Endothelial cell of umbilical vein (primary cell): ENCODE measurements around the gene EML2. TPM values are rescaled to one million over a fixed set of nuclear protein-coding genes. Genes with fewer than 3 reads are reported as not detected.

Source experiments
- BruUV-seq: library from RNA; stranded (reverse); fragments of 400-500 nt; replicated peaks from 2 replicates; lab custom pipeline; 2021; lab: Mats Ljungman, UMichigan
- CTCF ChIA-PET: fragments of 300-600, 350-600 bp; sonication (Branson Sonifier 250); formaldehyde crosslinking; loops from one replicate; lab custom pipeline; 2021; ENCODE audit warnings: antibody characterized with exemption, inconsistent platforms; lab: Charles Lee
- POLR2A ChIA-PET: fragments of 300-600, 350-600 bp; sonication (Branson Sonifier 250); formaldehyde crosslinking; loops from one replicate; lab custom pipeline; 2021; ENCODE audit warnings: antibody characterized with exemption, inconsistent platforms; lab: Charles Lee
- DNase-seq: peaks from one replicate; pipeline ENCODE4 v3.0.0-alpha.2; 2011; ENCODE audit warnings: low read depth, low spot score
- FAIRE-seq: peaks from 2 replicates; lab custom pipeline; 2011; peaks lifted over from hg19 to GRCh38; lab: Jason Lieb, UNC
- H2AFZ ChIP-seq: 2 replicates; pipeline ENCODE4 v1.6.0; 2012; ENCODE audit warnings: low read depth, low read length, control low read depth, inconsistent platforms
- H3K27ac ChIP-seq: 2 replicates; pipeline ENCODE4 v1.5.1; 2011; ENCODE audit warnings: low read depth, mild to moderate bottlenecking, control low read depth, low read length, moderate library complexity; ENCODE audit not compliant: insufficient read depth
- H3K27me3 ChIP-seq, 2 experiments: 2 replicates each; pipeline versions ENCODE4 v1.6.0 to v1.6.1; 2011; ENCODE audit warnings: low read length in 2 of 2, mixed read lengths in 1 of 2; ENCODE audit not compliant: control insufficient read depth in 2 of 2, insufficient read depth in 2 of 2
- H3K36me3 ChIP-seq, 2 experiments: 2 replicates in 1 of 2; 3 replicates in 1 of 2; pipeline ENCODE4 v1.5.1; 2011; ENCODE audit warnings: low read length in 2 of 2, mild to moderate bottlenecking in 1 of 2, moderate library complexity in 1 of 2; ENCODE audit not compliant: control insufficient read depth in 2 of 2, insufficient read depth in 2 of 2; ENCODE audit errors: extremely low read depth in 1 of 2
- H3K4me1 ChIP-seq: 3 replicates; pipeline ENCODE4 v1.5.1; 2011; ENCODE audit warnings: mild to moderate bottlenecking, low read length; ENCODE audit not compliant: control insufficient read depth, insufficient read depth; ENCODE audit errors: extremely low read depth
- H3K4me2 ChIP-seq: 2 replicates; pipeline ENCODE4 v1.6.1; 2011; ENCODE audit warnings: low read length, control low read depth, mixed read lengths; ENCODE audit not compliant: insufficient read depth
- H3K4me3 ChIP-seq, 3 experiments: fragments of 200-600 bp in 1 of 3; sonication (generic), shearing (Covaris generic) in 1 of 3; replicated peaks in 1 of 3; 2 replicates each; pipeline ENCODE4 v1.5.1; 2011 to 2016; ENCODE audit warnings: control low read depth in 3 of 3, low read length in 3 of 3, mild to moderate bottlenecking in 2 of 3, inconsistent platforms in 1 of 3, low read depth in 1 of 3, moderate library complexity in 1 of 3; ENCODE audit not compliant: insufficient read depth in 1 of 3
- H3K79me2 ChIP-seq: 2 replicates; pipeline ENCODE4 v1.6.0; 2012; ENCODE audit warnings: low read length, inconsistent platforms; ENCODE audit not compliant: control insufficient read depth, insufficient read depth
- H3K9ac ChIP-seq: replicated peaks from 2 replicates; pipeline ENCODE3; 2011; ENCODE audit warnings: low read length, control low read depth; ENCODE audit not compliant: insufficient read depth; ENCODE audit errors: extremely low read depth
- H3K9me1 ChIP-seq: replicated peaks from 3 replicates; pipeline ENCODE4 v1.6.0; 2011; ENCODE audit warnings: mild to moderate bottlenecking, low read length; ENCODE audit not compliant: control insufficient read depth, insufficient read depth; ENCODE audit errors: extremely low read depth
- H3K9me3 ChIP-seq: replicated peaks from 2 replicates; pipeline ENCODE4 v1.5.1; 2012; ENCODE audit warnings: low read length, inconsistent platforms; ENCODE audit not compliant: control insufficient read depth, insufficient read depth
- H4K20me1 ChIP-seq: replicated peaks from 2 replicates; pipeline ENCODE3; 2011; ENCODE audit warnings: mild to moderate bottlenecking, low read length; ENCODE audit not compliant: control insufficient read depth, insufficient read depth; ENCODE audit errors: extremely low read depth
- CTCF ChIP-seq, 2 donors: IDR thresholded peaks; 1 replicate in 1 of 2; 2 replicates in 1 of 2; pipeline ENCODE4 v1.5.1; 2011; ENCODE audit warnings: low read length in 2 of 2, mild to moderate bottlenecking in 2 of 2, moderate library complexity in 2 of 2, control low read depth in 1 of 2, inconsistent platforms in 1 of 2, low read depth in 1 of 2; ENCODE audit not compliant: insufficient read depth in 1 of 2; ENCODE audit errors: extremely low read depth in 1 of 2
- EZH2 ChIP-seq: IDR thresholded peaks from 2 replicates; pipeline ENCODE4 v1.6.1; 2012; ENCODE audit warnings: borderline replicate concordance, low read depth, mild to moderate bottlenecking, moderate library complexity, low read length, inconsistent platforms; ENCODE audit not compliant: severe bottlenecking
- FOS ChIP-seq: IDR thresholded peaks from 2 replicates; pipeline ENCODE4 v1.6.1; 2011; ENCODE audit warnings: mild to moderate bottlenecking, low read length, moderate library complexity, borderline replicate concordance; ENCODE audit not compliant: insufficient read depth
- GATA2 ChIP-seq: IDR thresholded peaks from 2 replicates; pipeline ENCODE4 v1.7.0; 2011; ENCODE audit warnings: low read depth, mild to moderate bottlenecking, moderate library complexity, mixed read lengths, low read length; ENCODE audit not compliant: insufficient read length, insufficient read depth
- JUN ChIP-seq: IDR thresholded peaks from 2 replicates; pipeline ENCODE4 v1.6.1; 2011; ENCODE audit warnings: borderline replicate concordance, low read depth; ENCODE audit not compliant: insufficient read length, insufficient read depth
- MYC ChIP-seq: IDR thresholded peaks from one replicate; pipeline ENCODE4 v1.6.1; 2011; ENCODE audit warnings: mild to moderate bottlenecking, low read depth, low read length
- POLR2A ChIP-seq: IDR thresholded peaks from 2 replicates; pipeline ENCODE4 v1.6.1; 2012; ENCODE audit warnings: low read depth, mild to moderate bottlenecking, control low read depth, low read length
- POLR2AphosphoS5 ChIP-seq: IDR thresholded peaks from 2 replicates; pipeline ENCODE4 v1.6.1; 2012; ENCODE audit warnings: low read depth, mild to moderate bottlenecking, control low read depth, low read length, moderate library complexity; ENCODE audit not compliant: insufficient read depth
- dilution Hi-C: fragments of 300-500 bp; cut with MboI; formaldehyde crosslinking; loops from one replicate; pipeline ENCODE4 v1.15.0; 2019; ENCODE audit warnings: low sequenced_read_pairs; ENCODE audit not compliant: extremely low pct_ligation_motif_present
- intact Hi-C: fragments of 100-400 bp; cut with micrococcal nuclease; formaldehyde crosslinking; loops from one replicate; pipeline ENCODE4 v1.10.0; 2022
- polyA plus RNA-seq, 4 experiments: library from polyadenylated mRNA; depleted of rRNA in 3 of 4; stranded (reverse) in 3 of 4; unstranded in 1 of 4; fragments of >200 nt; gene quantifications; 2 replicates each; pipeline versions ENCODE4 v1.2.1 to v1.2.3, GENCODE V29; 2011 to 2012; ENCODE audit warnings: missing spikeins in 1 of 4
- total RNA-seq: library from RNA; stranded (reverse); gene quantifications from 2 replicates; pipeline ENCODE4 v1.2.3, GENCODE V29; 2021
- TF ChIP-seq, protein P1 (sequence below): IDR thresholded peaks from 2 replicates; pipeline ENCODE4 v1.6.1; 2011; ENCODE audit not compliant: insufficient read depth, insufficient read length

The EML2 gene
- total and polyA plus RNA-seq, 2 donors (not counting 3 experiments of a cell fraction or from before 2014, with no cell fraction given) = 23.3 to 28.9 TPM

- H2AFZ ChIP-seq = no peak overlapping the region
- H3K9me3 ChIP-seq = no peaks in the 10 kb centered on the region
- DNase-seq = no peak
- no peaks in the 10 kb centered on the region for H4K20me1 ChIP-seq
- FAIRE-seq = no peak
- intact Hi-C loops = no loop called here
- ChIA-PET CTCF (no interaction called here), POLR2A (no interaction called here)
- H3K9ac ChIP-seq = no peak overlapping the region
- H3K79me2 ChIP-seq = peaks cover 2% of the 10 kb centered on the region
- H3K4me2 ChIP-seq = no peak overlapping the region
- H3K9me1 ChIP-seq = no peaks in the 10 kb centered on the region
- H3K4me3 ChIP-seq = no peak overlapping the region
- no peak overlapping the region for H3K27ac ChIP-seq
- peaks cover 9% of the 10 kb centered on the region for H3K4me1 ChIP-seq
- dilution Hi-C loops = no loop called here
- no TSS peak for BruUV-seq
- TF ChIP-seq FOS (no peak), POLR2AphosphoS5 (no peak), JUN (no peak), EZH2 (no peak), MYC (no peak), CTCF (IDR thresholded peaks at IDR 0.05; ENCODE audit: extremely low read depth in 1 of 2, insufficient read depth in 1 of 2, low read depth in 1 of 2, low read length in 2 of 2) (no peak), POLR2A (no peak), GATA2 (no peak)
- TF ChIP-seq, protein P1, sequence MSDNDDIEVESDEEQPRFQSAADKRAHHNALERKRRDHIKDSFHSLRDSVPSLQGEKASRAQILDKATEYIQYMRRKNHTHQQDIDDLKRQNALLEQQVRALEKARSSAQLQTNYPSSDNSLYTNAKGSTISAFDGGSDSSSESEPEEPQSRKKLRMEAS = no peak
- no peaks in the 10 kb centered on the region for H3K27me3 ChIP-seq
- H3K36me3 ChIP-seq = no peaks in the 10 kb centered on the region
These were observed 62.5 kb downstream of the EML2 start for GRCh38 chr19:45576682-45577081.
